Colon (tissue), 2 donors: ENCODE results near the gene GAA.

Source experiments
- FAIRE-seq: peaks from 2 replicates; lab custom pipeline; 2012; peaks lifted over from hg19 to GRCh38; lab: Jason Lieb, UNC
- donor health status: control.
- donor health status: control.

Gene GAA

GRCh38 chr17:80101011-80101945 is at the start of gene GAA:
TSS of gene GAA (plus strand) at chr17:80101581. CDS start at chr17:80104587, 3,006 bp downstream.
- FAIRE-seq, result no peak

GRCh38 chr17:80051681-80052080 is 49.7 kb upstream of the GAA start:
- no peak for FAIRE-seq

GRCh38 chr17:80053102-80053501 is 48.3 kb upstream of the GAA start:
- FAIRE-seq, result no peak

- FAIRE-seq, result no peak
Observed at GRCh38 chr17:80055597-80055996, 45.8 kb upstream of the GAA start.

- FAIRE-seq, result no peak
Observed at GRCh38 chr17:80058311-80058955, 42.9 kb upstream of the GAA start.

GRCh38 chr17:80060644-80061043 is 40.7 kb upstream of the GAA start:
- FAIRE-seq, result no peak

- FAIRE-seq, result no peak
Observed at GRCh38 chr17:80061421-80061820, 40.0 kb upstream of the GAA start.

- FAIRE-seq, result no peak
Observed at GRCh38 chr17:80063830-80064585, 37.4 kb upstream of the GAA start.

- no peak for FAIRE-seq
Observed at GRCh38 chr17:80064696-80065095, 36.7 kb upstream of the GAA start.

- FAIRE-seq, result no peak
Observed at GRCh38 chr17:80065478-80066170, 35.8 kb upstream of the GAA start.

- FAIRE-seq, result no peak
Observed at GRCh38 chr17:80067393-80067986, 33.9 kb upstream of the GAA start.

GRCh38 chr17:80068301-80069222 is 32.8 kb upstream of the GAA start:
- no peak for FAIRE-seq

GRCh38 chr17:80070375-80071115 is 30.8 kb upstream of the GAA start:
- FAIRE-seq, result no peak

- FAIRE-seq, result no peak
Observed at GRCh38 chr17:80071116-80071841, 30.1 kb upstream of the GAA start.

GRCh38 chr17:80072410-80072809 is 29.0 kb upstream of the GAA start:
- no peak for FAIRE-seq

GRCh38 chr17:80080081-80080480 is 21.3 kb upstream of the GAA start:
- no peak for FAIRE-seq

GRCh38 chr17:80081596-80081995 is 19.8 kb upstream of the GAA start:
- FAIRE-seq, result no peak

- no peak for FAIRE-seq
Observed at GRCh38 chr17:80082403-80083135, 18.8 kb upstream of the GAA start.
